SU-DHL-6 (cell line): Measurements from ENCODE around the gene FEM1C.

Source experiments
- H2AFZ ChIP-seq: fragments of 200-600 bp; sonication (generic); 2 replicates; pipeline ENCODE4 v1.6.1; 2014; ENCODE audit warnings: low read depth, mild to moderate bottlenecking, moderate library complexity, mixed read lengths, antibody characterized with exemption, low read length; ENCODE audit not compliant: severe bottlenecking
- H3F3A ChIP-seq: fragments of 200-600 bp; shearing (Covaris generic); 2 replicates; pipeline ENCODE4 v1.6.0; 2016; ENCODE audit warnings: antibody characterized with exemption, mild to moderate bottlenecking; ENCODE audit not compliant: insufficient read depth
- H3K27ac ChIP-seq: fragments of 200-600 bp; sonication (generic); 2 replicates; pipeline ENCODE4 v1.5.1; 2016; ENCODE audit warnings: low read depth, mild to moderate bottlenecking, low read length, moderate library complexity, mixed read lengths
- H3K27me3 ChIP-seq: fragments of 200-600 bp; sonication (generic), shearing (Covaris generic); 2 replicates; pipeline ENCODE4 v1.6.0; 2014; ENCODE audit warnings: mild to moderate bottlenecking, low read length
- H3K36me3 ChIP-seq: fragments of 200-600 bp; sonication (generic); 2 replicates; pipeline ENCODE4 v1.6.1; 2014; ENCODE audit warnings: mild to moderate bottlenecking, low read length, mixed read lengths
- H3K4me2 ChIP-seq: fragments of 300-600, 200-600 bp; shearing (Covaris generic), sonication (generic); 2 replicates; pipeline ENCODE4 v1.6.0; 2014; ENCODE audit warnings: low read length, low read depth, mild to moderate bottlenecking; ENCODE audit not compliant: poor library complexity, severe bottlenecking
- H3K4me3 ChIP-seq: fragments of 200-600 bp; sonication (generic); 2 replicates; pipeline ENCODE4 v1.5.1; 2014; ENCODE audit warnings: antibody characterized with exemption, low read length, mild to moderate bottlenecking, mixed read lengths; ENCODE audit not compliant: insufficient read depth, poor library complexity, severe bottlenecking
- H3K79me2 ChIP-seq: fragments of 200-600 bp; sonication (generic); 2 replicates; pipeline ENCODE4 v1.6.1; 2014; ENCODE audit warnings: mild to moderate bottlenecking, low read length, moderate library complexity; ENCODE audit not compliant: insufficient read depth
- H3K9ac ChIP-seq: fragments of 200-600 bp; sonication (generic); 2 replicates; pipeline ENCODE4 v1.7.0; 2014; ENCODE audit warnings: mild to moderate bottlenecking, low read length
- H3K9me2 ChIP-seq: fragments of 200-600 bp; sonication (generic); replicated peaks from 2 replicates; pipeline ENCODE4 v1.6.1; 2014; ENCODE audit warnings: low read length; ENCODE audit not compliant: insufficient read depth
- H3K9me3 ChIP-seq: fragments of 200-600 bp; sonication (generic); 2 replicates; pipeline ENCODE4 v1.6.1; 2014; ENCODE audit warnings: low read length, mixed read lengths; ENCODE audit not compliant: insufficient read depth
- H4K20me1 ChIP-seq: fragments of 200-600 bp; sonication (generic); 2 replicates; pipeline ENCODE4 v1.6.1; 2014; ENCODE audit warnings: low read depth, mild to moderate bottlenecking, antibody characterized with exemption, low read length, moderate library complexity, mixed read lengths
- EZH2phosphoT487 ChIP-seq: fragments of 200-600 bp; sonication (generic), shearing (Covaris generic); conservative IDR thresholded peaks from 2 replicates; pipeline ENCODE4 v1.6.1; 2018; ENCODE audit warnings: mild to moderate bottlenecking, antibody characterized with exemption, low read length, moderate library complexity, mixed read lengths
- TF ChIP-seq, protein P1 (sequence below): fragments of 200-600 bp; sonication (generic); IDR thresholded peaks from one replicate; pipeline ENCODE4 v1.5.1; 2017; ENCODE audit warnings: antibody characterized with exemption, mild to moderate bottlenecking, low read length, moderate library complexity; ENCODE audit not compliant: insufficient read depth, poor library complexity, severe bottlenecking

FEM1C gene

GRCh38 chr5:115583474-115583873, 38.9 kb upstream of the FEM1C start:
- no peaks in the 10 kb centered on the region for H3K27me3 ChIP-seq
- H3K9me2 ChIP-seq: no peaks in the 10 kb centered on the region
- no peak overlapping the region for H3K4me2 ChIP-seq
- no peak overlapping the region for H3K27ac ChIP-seq
- H3K36me3 ChIP-seq: no peaks in the 10 kb centered on the region
- no peaks in the 10 kb centered on the region for H3F3A ChIP-seq
- no peaks in the 10 kb centered on the region for H4K20me1 ChIP-seq
- no peak overlapping the region for H3K4me3 ChIP-seq
- H2AFZ ChIP-seq: no peak overlapping the region
- H3K9ac ChIP-seq: no peak overlapping the region
- no peaks in the 10 kb centered on the region for H3K79me2 ChIP-seq
- TF ChIP-seq EZH2phosphoT487: no peak
- TF ChIP-seq, protein P1, sequence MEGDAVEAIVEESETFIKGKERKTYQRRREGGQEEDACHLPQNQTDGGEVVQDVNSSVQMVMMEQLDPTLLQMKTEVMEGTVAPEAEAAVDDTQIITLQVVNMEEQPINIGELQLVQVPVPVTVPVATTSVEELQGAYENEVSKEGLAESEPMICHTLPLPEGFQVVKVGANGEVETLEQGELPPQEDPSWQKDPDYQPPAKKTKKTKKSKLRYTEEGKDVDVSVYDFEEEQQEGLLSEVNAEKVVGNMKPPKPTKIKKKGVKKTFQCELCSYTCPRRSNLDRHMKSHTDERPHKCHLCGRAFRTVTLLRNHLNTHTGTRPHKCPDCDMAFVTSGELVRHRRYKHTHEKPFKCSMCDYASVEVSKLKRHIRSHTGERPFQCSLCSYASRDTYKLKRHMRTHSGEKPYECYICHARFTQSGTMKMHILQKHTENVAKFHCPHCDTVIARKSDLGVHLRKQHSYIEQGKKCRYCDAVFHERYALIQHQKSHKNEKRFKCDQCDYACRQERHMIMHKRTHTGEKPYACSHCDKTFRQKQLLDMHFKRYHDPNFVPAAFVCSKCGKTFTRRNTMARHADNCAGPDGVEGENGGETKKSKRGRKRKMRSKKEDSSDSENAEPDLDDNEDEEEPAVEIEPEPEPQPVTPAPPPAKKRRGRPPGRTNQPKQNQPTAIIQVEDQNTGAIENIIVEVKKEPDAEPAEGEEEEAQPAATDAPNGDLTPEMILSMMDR: no peak
- no peaks in the 10 kb centered on the region for H3K9me3 ChIP-seq

GRCh38 chr5:115580941-115581340, 36.4 kb upstream of the FEM1C start:
- TF ChIP-seq, protein P1: no peak
- TF ChIP-seq EZH2phosphoT487: no peak
- Histone ChIP-seq H3K4me2 (no peak overlapping the region), H3K27ac (no peak overlapping the region), H3K9me3 (no peaks in the 10 kb centered on the region), H4K20me1 (no peaks in the 10 kb centered on the region), H2AFZ (no peak overlapping the region), H3F3A (no peaks in the 10 kb centered on the region), H3K36me3 (no peaks in the 10 kb centered on the region), H3K9me2 (no peaks in the 10 kb centered on the region), H3K79me2 (no peaks in the 10 kb centered on the region), H3K9ac (no peak overlapping the region), H3K27me3 (no peaks in the 10 kb centered on the region), H3K4me3 (no peak overlapping the region)

GRCh38 chr5:115579747-115580173, 35.2 kb upstream of the FEM1C start:
- TF ChIP-seq EZH2phosphoT487: no peak
- TF ChIP-seq, protein P1: no peak
- Histone ChIP-seq H3K27me3 (no peaks in the 10 kb centered on the region), H3K9me2 (no peaks in the 10 kb centered on the region), H4K20me1 (no peaks in the 10 kb centered on the region), H3F3A (no peaks in the 10 kb centered on the region), H3K4me2 (no peak overlapping the region), H3K9ac (no peak overlapping the region), H3K4me3 (no peak overlapping the region), H3K27ac (no peak overlapping the region), H3K79me2 (no peaks in the 10 kb centered on the region), H3K36me3 (no peaks in the 10 kb centered on the region), H2AFZ (no peak overlapping the region), H3K9me3 (no peaks in the 10 kb centered on the region)

DNA sequence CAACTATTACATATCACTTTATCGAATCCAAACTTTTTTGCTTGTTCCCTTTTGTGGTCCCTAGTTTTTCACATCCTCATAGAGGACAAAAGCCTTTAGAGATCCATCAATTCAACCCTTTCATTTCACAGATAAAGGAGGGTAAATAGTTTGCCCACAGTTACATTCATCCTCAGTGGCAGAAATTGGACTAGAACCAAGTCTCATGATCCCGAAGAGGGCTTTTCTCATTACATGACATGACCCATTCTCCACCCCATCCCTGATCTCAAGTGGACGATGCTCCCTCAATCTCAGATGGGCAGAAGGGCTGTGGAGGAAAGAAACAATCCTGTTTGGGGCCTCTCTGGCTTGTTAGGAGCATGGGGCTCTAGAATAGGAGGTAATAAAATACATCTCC, 34.6 kb upstream of the FEM1C start:
- H3K9me2 ChIP-seq: no peaks in the 10 kb centered on the region
- no peaks in the 10 kb centered on the region for H3K9me3 ChIP-seq
- no peaks in the 10 kb centered on the region for H3K36me3 ChIP-seq
- H3F3A ChIP-seq: no peaks in the 10 kb centered on the region
- H3K27ac ChIP-seq: no peak overlapping the region
- TF ChIP-seq, protein P1: no peak
- no peak for TF ChIP-seq EZH2phosphoT487
- no peak overlapping the region for H2AFZ ChIP-seq
- no peak overlapping the region for H3K4me3 ChIP-seq
- H4K20me1 ChIP-seq: no peaks in the 10 kb centered on the region
- H3K79me2 ChIP-seq: no peaks in the 10 kb centered on the region
- H3K4me2 ChIP-seq: no peak overlapping the region
- no peaks in the 10 kb centered on the region for H3K27me3 ChIP-seq
- no peak overlapping the region for H3K9ac ChIP-seq
